GM19468 (cell line): ENCODE results near the gene HNRNPAB.
"Not testable (repeated sequence)": the region's sequence is repeated elsewhere in the genome, so short reads cannot be mapped to it uniquely, and the experiment has no call there.

Source experiments
- ATAC-seq: cut with Tn5 transposase; IDR thresholded peaks from one replicate; pipeline ENCODE4 v1.9.1; 2021; ENCODE audit warnings: mild to moderate bottlenecking, moderate library complexity, moderate number of reproducible peaks; ENCODE audit not compliant: unreplicated experiment; ENCODE audit errors: extremely low read depth

HNRNPAB gene

DNA sequence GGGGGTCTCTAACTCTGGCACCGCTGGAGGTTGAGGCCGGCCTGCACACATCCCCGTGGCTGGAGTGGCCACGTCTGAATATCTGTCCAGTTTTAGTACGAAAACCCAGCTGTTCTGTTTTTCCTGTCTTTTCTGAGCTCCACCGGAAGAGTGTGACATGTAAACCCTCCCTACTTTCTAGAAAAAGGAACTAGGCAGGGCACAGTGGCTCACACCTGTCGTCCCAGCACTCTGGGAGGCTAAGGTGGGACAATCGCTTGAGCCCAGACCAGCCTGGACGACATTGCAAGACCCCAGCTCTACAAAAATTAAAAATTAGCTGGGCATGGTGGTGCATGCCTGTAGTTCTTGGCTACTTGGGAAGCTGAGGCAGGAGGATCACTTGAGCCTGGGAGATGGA lies 36.4 kb downstream of the HNRNPAB start:
- no peak for ATAC-seq

DNA sequence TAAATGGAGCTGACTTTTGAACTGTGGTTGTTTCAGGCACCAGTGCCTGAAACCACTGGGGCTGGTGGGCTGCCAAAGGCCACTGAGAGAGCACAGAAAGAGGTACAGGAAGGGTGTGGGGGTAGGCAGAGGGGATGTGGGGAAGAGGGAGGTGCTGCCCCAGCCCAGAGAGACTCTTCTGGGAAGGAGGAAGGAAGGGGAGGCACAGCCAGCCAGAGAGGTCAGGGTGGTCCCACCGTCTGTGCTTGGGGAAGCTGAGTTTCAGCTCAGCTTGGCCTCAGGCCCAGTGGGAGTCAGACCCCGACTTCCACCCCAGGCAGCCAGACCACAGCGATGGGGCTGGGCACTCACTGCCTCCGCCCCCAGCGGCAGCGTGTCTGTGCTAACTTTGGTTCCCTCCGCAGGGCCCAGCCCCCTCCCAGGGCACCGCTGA lies 36.9 kb downstream of the HNRNPAB start:
- ATAC-seq, result no peak

DNA sequence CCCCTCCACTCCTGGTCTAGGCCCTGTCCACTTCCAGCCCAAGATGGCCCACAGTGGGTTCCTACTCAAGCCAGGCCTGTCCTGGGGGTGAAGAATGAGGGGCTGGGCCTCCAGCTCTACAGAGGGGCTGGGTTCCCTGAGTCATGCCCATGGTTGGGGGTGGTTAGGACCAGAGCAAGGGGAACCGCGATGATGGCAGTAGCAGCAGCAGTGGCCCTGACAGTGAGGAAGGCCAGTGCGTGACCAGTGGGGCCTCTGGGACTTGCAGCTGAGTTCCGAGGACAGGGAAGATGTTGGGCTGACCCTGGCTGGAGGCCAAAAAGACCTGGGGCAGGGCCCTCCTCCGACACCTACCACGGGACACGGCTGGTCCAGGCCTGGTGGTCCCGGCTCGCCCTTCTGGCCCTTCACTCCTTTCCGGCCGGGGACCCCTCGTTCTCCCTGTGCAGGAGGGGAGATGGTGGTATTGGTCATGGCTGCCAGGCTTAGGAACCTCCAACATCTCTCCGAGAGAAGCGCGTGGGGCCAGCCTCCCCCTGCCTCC lies 37.4 kb downstream of the HNRNPAB start:
- ATAC-seq, result no peak

DNA sequence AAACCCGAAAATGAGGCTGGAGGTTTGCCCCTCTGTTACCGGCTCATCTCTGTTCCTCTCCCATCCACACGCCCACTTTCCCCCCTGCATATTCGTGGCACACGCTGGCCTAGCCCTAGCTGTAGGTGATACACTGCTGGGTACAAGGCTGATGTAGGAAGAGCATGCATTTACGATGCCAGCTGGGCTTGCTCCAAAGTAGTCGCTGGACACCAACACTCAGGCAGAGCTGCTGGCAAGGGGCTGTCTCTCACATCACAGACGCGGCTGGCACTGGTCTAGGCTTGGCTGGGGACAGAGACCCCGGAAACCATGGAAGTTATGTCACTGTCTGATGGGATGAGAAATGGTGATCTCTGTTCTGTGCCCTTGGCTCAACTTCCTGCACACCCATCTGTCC lies 38.1 kb downstream of the HNRNPAB start:
- ATAC-seq, result no peak

DNA sequence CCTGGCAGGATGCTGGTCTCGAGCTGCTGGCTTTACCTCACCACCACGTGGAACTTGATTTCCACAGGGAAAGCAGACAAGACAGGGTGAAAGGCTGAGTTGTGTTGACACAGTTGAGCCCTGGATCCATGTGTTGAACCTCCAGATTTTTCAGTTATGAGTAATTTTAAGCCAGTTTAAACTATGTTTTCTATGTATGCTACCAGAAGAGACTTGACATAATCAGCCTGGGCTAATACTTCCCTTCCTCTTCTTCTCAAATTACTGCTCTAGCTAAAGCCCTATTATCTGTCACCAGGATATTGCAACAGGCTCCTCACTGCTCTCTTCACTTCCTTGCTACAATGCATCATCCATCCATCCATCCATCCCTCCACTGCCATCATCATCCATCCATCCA lies 40.2 kb downstream of the HNRNPAB start:
- no peak for ATAC-seq

DNA sequence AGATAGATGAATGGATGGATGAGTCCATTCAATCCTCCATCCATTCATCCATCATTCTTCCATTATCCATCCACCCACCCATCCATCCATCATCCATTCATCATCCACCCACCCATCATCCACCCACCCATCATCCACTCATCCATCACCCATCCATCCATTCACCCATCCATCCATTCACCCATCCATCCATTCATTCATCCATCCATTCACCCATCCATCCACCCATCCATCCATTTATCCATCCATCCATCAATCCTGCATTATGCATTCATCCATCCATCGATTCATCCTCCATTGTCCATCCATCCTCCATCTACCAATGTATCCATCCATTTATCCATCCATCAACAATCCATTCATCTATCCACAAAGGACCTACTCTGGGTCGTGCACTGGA lies 41.1 kb downstream of the HNRNPAB start:
- ATAC-seq, result no peak

DNA sequence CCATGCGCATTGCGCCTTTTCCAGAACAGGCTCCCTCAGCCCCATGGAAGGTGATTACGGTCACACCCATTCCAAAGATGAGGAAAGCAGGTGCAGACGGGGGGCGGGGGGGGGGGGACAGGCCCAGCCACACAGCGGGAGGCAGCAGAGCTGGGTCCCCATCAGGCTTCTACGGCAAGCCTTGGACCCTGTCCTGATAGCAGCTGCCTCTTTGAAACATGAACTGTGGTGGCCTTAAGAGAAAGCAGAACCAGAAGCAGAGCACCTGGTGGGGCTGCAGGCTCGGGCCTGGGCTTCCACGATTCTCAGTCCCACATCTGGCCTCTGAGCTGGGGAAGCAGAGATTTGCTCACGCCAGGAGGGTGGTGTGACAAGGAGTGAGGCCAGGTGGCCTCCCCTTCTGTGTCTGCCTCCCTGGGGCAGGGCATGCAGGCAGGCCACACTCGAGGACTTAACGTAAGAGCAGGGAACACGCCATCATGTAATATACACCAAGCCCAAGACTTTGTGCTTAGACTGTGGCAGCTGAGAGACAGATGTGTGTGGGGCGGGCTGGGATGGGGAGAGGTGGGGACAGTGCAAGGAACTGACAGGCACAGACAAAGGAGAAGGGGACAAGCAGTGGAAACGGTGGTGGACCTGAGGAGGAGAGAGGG lies 42.4 kb downstream of the HNRNPAB start:
- no peak for ATAC-seq

DNA sequence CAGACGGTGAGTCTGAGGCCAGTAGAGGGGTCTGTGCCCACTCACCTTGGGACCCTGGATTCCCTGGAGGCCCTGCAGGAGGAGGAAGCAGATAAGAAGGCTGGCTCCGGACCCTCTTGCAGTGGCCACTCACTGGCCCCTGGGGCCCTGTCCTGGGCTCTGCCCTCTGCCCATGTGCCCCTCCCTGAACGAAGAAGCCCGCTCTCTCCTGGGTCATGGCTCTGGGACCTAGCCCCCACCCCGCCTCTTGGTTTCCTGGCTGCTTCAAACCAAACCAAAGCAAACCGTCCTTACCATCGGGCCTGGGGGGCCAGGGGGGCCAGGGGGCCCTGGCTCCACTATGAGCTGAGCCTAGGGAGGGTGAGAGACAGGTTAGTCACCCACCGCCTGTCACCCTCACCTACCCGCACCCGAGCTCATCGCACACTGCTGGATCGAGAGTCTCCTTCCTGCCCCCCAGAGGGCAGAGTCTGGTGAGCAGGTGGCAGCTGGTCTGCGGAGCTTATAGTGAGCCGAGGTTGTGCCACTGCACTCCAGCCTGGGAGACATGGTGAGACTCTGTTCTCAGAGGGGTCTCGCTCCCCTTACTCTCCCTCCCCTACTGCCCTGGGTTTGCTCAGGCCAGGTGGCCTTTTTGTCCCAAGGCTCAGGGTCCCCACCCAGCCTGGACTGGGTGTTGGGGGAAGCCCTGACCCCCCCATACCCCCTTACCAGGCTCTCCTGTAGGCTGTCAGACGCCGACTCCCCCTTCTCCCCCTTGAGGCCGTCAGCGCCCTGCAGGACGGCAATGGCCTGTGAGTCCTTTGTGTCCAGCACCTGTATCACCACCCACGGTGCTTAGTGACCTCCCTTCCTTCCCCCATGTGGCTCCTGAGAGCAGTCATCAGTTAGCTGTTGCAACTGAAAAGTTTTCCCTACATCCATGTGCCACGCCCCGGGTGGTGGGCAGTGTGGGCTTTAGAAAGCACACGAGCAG lies 43.4 kb downstream of the HNRNPAB start:
- ATAC-seq, result no peak

DNA sequence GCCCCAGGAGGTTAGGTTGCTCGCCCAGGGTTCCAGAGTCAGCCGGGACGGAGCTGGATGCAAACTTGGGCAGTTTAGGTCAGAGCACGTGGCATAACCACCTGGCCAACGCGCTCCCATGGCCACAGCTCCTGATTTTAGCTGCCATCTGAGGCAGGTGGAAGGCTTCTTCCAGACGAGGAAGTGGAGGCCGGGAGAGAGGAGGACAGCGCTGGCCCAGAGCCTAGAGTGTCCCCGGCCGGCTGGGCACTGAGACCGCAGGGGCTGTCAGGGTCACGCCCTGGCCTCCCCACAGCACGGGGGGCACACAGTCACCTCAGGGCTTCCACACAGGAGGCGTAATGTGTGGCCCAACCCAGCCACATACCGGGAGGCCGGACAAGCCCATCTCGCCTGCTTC lies 44.4 kb downstream of the HNRNPAB start:
- ATAC-seq, result no peak

DNA sequence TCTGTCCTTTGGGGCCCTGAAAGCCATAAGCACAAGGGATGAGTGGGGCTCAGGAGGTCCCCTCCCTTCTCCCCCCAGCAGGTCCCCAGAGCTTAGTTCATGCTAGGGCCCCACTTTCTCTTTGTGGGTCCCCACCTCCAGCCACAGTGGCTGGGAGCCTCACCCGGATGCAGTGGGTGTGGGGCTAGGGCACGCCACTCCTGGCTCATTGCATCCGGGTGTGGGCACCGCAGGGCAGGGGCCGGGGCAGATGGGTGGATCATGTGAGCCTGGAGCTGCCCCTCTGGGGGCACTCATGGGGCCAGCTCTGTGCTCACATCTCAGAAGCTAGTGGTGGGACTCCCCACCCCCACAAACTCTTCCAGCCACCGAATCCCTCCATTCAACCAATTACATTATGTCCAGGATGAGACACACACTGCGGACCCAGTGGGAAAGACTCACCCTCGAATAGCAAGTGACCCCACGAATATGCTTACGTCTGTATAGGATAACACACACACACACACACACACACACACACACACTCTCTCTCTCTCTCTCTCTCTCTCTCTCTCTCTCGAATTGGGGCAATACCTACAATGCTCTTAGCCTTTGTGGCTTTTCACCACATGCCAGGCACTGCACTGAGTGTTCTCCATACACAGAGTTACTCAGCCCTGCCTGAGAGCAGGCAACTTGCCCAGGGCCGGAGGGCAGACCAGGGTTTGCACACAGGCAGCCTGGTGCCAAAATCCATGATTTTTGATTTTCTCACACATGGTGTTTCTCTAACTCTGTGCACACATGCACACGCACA lies 45.1 kb downstream of the HNRNPAB start:
- ATAC-seq, result no peak

DNA sequence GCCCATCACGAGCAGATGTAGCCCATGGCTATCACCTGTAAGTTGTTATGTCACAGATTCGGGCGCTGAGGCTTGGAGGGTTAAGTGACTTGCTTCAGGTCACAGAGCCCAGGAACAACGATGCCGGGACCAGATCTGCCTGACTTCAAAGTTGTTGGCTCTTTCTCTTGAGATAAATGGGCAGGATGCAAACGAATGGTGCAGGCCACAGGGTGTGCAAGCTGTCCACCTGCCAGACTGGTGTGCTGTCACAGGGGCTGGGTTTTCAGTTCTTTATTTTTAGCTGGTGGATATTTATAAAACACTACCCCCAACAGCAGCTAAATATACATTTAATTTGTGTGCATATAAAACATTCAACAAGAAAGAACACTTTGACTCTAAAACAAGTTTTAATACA lies 45.9 kb downstream of the HNRNPAB start:
- ATAC-seq, result no peak

DNA sequence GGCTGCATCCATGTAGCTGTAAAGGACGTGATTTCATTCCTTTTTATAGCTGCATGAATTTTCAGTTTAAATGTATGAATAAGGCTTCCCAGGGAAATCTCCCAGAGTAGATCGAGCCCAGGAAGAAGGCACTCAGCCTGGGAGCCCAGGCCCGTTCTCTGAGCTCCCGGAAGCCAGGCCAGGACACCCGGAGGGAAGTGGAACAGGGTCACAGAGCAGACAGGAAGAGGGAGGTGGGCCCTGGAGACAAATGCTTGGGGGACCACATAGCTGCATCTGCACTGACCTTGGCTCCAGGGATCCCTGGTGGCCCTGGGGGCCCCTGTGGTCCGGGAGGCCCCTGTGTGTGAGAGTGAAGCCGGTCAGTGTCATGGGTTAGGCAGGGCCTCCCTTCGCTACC lies 47.9 kb downstream of the HNRNPAB start:
- no peak for ATAC-seq

DNA sequence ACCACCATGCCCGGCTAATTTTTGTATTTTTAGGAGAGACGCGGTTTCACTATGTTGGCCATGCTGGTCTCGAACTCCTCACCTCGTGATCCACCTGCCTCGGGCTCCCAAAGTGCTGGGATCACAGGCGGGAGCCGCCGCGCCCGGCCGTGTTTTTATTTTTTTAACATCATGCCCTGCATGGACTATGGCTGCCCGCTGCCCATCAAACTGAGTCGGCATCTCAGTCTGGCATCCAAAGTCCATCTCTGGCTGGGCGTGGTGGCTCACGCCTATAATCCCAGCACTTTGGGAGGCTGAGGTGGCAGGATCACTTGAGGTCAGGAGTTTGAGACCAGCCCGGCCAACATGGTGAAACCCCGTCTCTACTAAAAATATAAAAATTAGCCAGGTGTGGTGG lies 49.3 kb downstream of the HNRNPAB start:
- not testable (repeated sequence) for ATAC-seq

DNA sequence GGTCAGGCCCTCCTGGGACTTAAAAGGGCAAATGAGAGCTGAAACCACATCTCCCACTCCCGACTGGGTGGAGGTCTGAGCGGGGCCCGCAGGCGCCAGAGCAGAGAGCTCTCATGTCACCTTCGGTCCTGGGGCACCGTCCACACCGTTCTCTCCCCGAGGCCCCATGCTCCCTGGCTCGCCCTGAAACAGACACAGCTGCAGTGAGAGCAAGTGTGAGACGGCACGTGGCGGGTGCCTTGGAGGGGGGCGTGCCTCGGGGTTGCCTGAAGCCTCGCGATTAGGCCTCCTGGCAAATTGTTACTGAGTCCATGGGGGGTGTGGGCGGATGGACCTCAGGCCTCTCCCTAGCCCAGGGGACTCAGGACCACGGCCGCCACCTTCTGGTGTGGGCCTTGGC lies 52.4 kb downstream of the HNRNPAB start:
- no peak for ATAC-seq

DNA sequence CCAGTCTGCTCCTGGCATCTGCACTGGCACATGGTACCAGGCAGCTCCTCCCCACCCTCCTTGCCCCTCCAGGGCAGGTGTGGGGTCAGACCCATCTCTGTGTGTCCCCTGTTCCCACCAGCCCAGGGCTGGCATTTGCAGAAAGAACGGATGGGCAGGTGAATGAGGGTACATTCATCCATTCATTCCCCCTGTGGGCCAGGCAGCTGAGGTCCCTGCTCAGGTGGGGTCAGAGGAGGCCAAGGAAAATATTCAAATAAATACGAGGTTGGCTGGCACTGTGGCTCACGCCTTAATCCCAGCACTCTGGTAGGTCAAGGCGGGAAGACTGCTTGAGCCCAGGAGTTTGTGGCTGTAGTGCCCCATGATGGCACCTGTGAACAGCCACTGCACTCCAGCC lies 53.3 kb downstream of the HNRNPAB start:
- no peak for ATAC-seq

DNA sequence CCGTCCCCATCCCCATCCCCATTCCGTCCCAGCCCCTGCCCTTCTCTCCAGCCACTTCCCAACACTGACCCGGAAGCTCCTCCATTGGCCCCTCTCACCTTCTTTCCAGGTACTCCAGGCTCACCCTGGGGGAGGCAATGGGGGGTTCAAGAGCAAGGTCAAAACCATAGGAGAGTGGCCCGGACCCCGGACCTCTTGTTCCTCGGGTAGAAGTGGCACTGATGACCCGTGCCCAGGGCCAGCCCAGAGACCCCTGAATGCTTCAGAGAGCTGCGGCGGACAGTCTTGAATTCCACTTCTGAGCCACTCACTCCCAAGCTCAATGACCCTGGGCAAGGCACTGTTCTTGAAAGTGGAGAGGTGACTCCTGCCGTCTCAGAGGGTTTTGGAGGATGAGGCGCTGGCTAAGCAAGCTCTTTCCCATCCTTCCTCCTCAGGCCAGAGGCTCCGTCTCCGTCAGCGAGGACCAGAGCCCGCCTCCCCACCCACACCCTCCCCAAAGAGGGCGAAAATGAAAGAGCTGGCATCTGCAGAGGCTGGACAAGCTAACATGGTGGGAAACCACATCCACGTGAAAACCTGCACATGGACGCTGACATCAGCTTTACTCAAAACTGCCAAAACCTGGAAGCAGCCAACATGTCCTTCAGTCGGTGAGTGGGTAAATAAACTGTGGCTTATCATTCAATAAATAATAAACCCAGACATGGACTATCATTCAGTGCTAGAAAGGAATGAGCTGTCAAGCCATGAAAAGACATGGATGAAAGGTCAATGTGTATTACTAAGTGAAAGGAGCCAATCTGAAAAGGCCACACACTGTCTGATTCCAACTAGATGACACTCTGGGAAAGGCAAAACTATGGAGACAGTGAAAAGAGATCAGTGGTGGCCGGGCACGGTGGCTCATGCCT lies 55.5 kb downstream of the HNRNPAB start:
- no peak for ATAC-seq
